A549 (cell line): Measurements from ENCODE around the gene EBNA1BP2. TPM values are rescaled to one million over a fixed set of nuclear protein-coding genes. Genes with fewer than 3 reads are reported as not detected.
"Not testable (repeated sequence)": the region's sequence is repeated elsewhere in the genome, so short reads cannot be mapped to it uniquely, and the experiment has no call there.

Experiments used
- ATAC-seq, 2 experiments: fragments of 200-7000 bp in 1 of 2; fragments of >200 bp in 1 of 2; cut with Nextera tagmentation in 1 of 2; cut with Tn5 transposase in 1 of 2; 3 replicates each; pipeline versions ENCODE4 v1.8.0 to v1.9.1; 2018 to 2020; ENCODE audit warnings: mild to moderate bottlenecking in 1 of 2, moderate library complexity in 1 of 2
- CTCF ChIA-PET: fragments of 300-600 bp; sonication (Branson Sonifier 250); formaldehyde crosslinking; extraction: SDS; loops from one replicate; lab custom pipeline; 2021; ENCODE audit warnings: antibody characterized with exemption, inconsistent platforms; lab: Yijun Ruan, JAX
- POLR2A ChIA-PET: fragments of 350-600 bp; formaldehyde crosslinking; extraction: SDS; loops from one replicate; lab custom pipeline; 2021; ENCODE audit warnings: antibody characterized with exemption, inconsistent platforms; lab: Yijun Ruan, JAX
- DNase-seq, 2 experiments: peaks; one replicate each; pipeline versions ENCODE4 v3.0.0 to v3.0.0-alpha.2; 2011 to 2016; ENCODE audit warnings: low read depth in 1 of 2, low spot score in 1 of 2
- FAIRE-seq: peaks from 2 replicates; lab custom pipeline; 2011; peaks lifted over from hg19 to GRCh38; lab: Jason Lieb, UNC
- H3K27ac ChIP-seq, 2 experiments: fragments of >200 bp; sonication (Bioruptor Twin); formaldehyde crosslinking; 3 replicates each; pipeline ENCODE4 v1.5.1; 2016 to 2017
- H3K4me1 ChIP-seq: fragments of >200 bp; sonication (Bioruptor Twin); formaldehyde crosslinking; 3 replicates; pipeline ENCODE4 v1.6.1; 2016
- H3K4me2 ChIP-seq: fragments of >200 bp; sonication (Bioruptor Twin); formaldehyde crosslinking; 3 replicates; pipeline ENCODE4 v1.6.1; 2016
- H3K4me3 ChIP-seq: fragments of >200 bp; sonication (Bioruptor Twin); formaldehyde crosslinking; 3 replicates; pipeline ENCODE4 v1.5.1; 2016
- H3K9me3 ChIP-seq: fragments of >200 bp; sonication (Bioruptor Twin); formaldehyde crosslinking; 3 replicates; pipeline ENCODE4 v1.6.1; 2016
- CBX2 ChIP-seq: fragments of 200-600 bp; sonication (generic); IDR thresholded peaks from 2 replicates; pipeline ENCODE4 v1.6.1; 2016; ENCODE audit warnings: low read depth, mild to moderate bottlenecking, borderline replicate concordance
- CBX8 ChIP-seq: fragments of 200-600 bp; sonication (generic); IDR thresholded peaks from 2 replicates; pipeline ENCODE4 v1.6.1; 2016
- CHD2 ChIP-seq: fragments of 150-350 bp; IDR thresholded peaks from 2 replicates; pipeline ENCODE4 v1.6.1; 2014; ENCODE audit warnings: low read length; ENCODE audit not compliant: partially characterized antibody
- FOSB ChIP-seq: fragments of 250-450 bp; sonication (Bioruptor Pico); IDR thresholded peaks from 2 replicates; pipeline ENCODE4 v1.5.0; 2020; ENCODE audit warnings: mild to moderate bottlenecking, moderate library complexity
- FOXS1 ChIP-seq: fragments of 250-450 bp; sonication (Bioruptor Pico); IDR thresholded peaks from 2 replicates; pipeline ENCODE4 v1.5.0; 2020; ENCODE audit warnings: mild to moderate bottlenecking, moderate library complexity
- GATA3 ChIP-seq: IDR thresholded peaks from 2 replicates; pipeline ENCODE4 v1.6.1; 2012; ENCODE audit warnings: borderline replicate concordance
- JUN ChIP-seq, 2 experiments: fragments of >200 bp; sonication (Bioruptor Twin); formaldehyde crosslinking; IDR thresholded peaks; 2 replicates in 1 of 2; 3 replicates in 1 of 2; pipeline ENCODE4 v1.6.1; 2016 to 2017
- MAFK ChIP-seq: fragments of 450-650 bp; IDR thresholded peaks from 2 replicates; pipeline ENCODE4 v1.6.1; 2014; ENCODE audit not compliant: partially characterized antibody
- NFE2L2 ChIP-seq: fragments of 150-350 bp; conservative IDR thresholded peaks from 2 replicates; pipeline ENCODE4 v1.6.1; 2014; ENCODE audit warnings: low read length
- NR3C1 ChIP-seq: fragments of >200 bp; sonication (Bioruptor Twin); formaldehyde crosslinking; IDR thresholded peaks from 3 replicates; pipeline ENCODE4 v1.6.1; 2017
- POLR2A ChIP-seq: IDR thresholded peaks from 2 replicates; pipeline ENCODE4 v1.6.1; 2012; ENCODE audit warnings: mild to moderate bottlenecking, low read length
- POLR2AphosphoS2 ChIP-seq: conservative IDR thresholded peaks from 2 replicates; pipeline ENCODE4 v1.6.1; 2012; ENCODE audit warnings: low read length, improper control_type of control experiment, inconsistent platforms
- RAD21 ChIP-seq, 2 experiments: fragments of >200 bp in 1 of 2; sonication (Bioruptor Twin) in 1 of 2; formaldehyde crosslinking in 1 of 2; IDR thresholded peaks in 1 of 2; conservative IDR thresholded peaks in 1 of 2; 2 replicates in 1 of 2; 3 replicates in 1 of 2; pipeline ENCODE4 v1.6.1; 2012 to 2018; ENCODE audit warnings: inconsistent platforms in 1 of 2
- TP53 ChIP-seq: fragments of 250-450 bp; sonication (Bioruptor Pico); IDR thresholded peaks from 2 replicates; pipeline ENCODE4 v1.5.0; 2021; ENCODE audit warnings: mild to moderate bottlenecking, moderate library complexity
- ZC3H11A ChIP-seq: fragments of 450-650 bp; IDR thresholded peaks from 2 replicates; pipeline ENCODE4 v1.6.1; 2014; ENCODE audit warnings: antibody characterized with exemption, mild to moderate bottlenecking
- WGBS: methylation state at CpG from one replicate; pipeline ENCODE4 v1.1.6; 2017; ENCODE audit errors: missing lambda C conversion rate; 5-methylcytosine and 5-hydroxymethylcytosine counted together
- polyA plus RNA-seq, 4 experiments: library from polyadenylated mRNA; depleted of rRNA in 3 of 4; stranded (reverse); fragments of >200 nt; fragmentation: RNase III in 1 of 4; extraction: RNeasy Plus Mini Kit Qiagen cat#74134 plus additional on column Dnase treatment in 1 of 4; gene quantifications; 2 replicates in 3 of 4; 3 replicates in 1 of 4; pipeline ENCODE4 v1.2.3, GENCODE V29; 2011 to 2017
- TF ChIP-seq, protein P1 (sequence below): IDR thresholded peaks from 2 replicates; pipeline ENCODE4 v1.6.1; 2012
- TF ChIP-seq, protein P2 (sequence below): fragments of 250-450 bp; sonication (Bioruptor Pico); IDR thresholded peaks from 2 replicates; pipeline ENCODE4 v1.5.0; 2021; ENCODE audit warnings: mild to moderate bottlenecking, moderate library complexity, borderline replicate concordance
- TF ChIP-seq, protein P3 (sequence below): fragments of >200 bp; sonication (Bioruptor Twin); formaldehyde crosslinking; IDR thresholded peaks from 2 replicates; pipeline ENCODE4 v1.6.1; 2016
- TF ChIP-seq, protein P4 (sequence below): fragments of >200 bp; sonication (Bioruptor Twin); formaldehyde crosslinking; IDR thresholded peaks from 3 replicates; pipeline ENCODE4 v1.6.1; 2016

The EBNA1BP2 gene
- polyA plus RNA-seq, 2 of the 4 experiments (the other 2 are of a cell fraction), result 109 to 151 TPM

DNA sequence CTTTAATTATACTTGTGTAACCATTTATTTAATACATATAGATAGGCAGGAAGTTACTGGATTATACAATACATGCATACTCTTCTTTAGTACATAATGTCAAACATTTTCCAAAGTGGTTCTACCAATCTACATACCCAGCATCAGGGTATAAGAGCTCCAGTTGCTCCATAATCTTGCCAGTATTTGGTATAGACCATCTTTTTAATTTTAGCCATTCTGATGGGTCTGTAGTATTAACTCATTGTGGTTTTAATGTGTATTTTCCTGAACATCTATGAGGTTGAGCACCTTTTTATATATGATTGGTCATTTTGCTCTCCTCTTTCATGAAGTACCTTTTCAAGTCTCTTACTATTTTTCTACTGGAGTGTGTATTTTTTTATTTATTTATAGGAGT, 32.1 kb downstream of the EBNA1BP2 start:
- Histone ChIP-seq H3K4me1 (peaks cover 11% of the 10 kb centered on the region; the same call in 1 of the 3 replicates), H3K27ac (no peak overlapping the region), H3K4me2 (no peak overlapping the region), H3K4me3 (no peak overlapping the region), H3K9me3 (no peaks in the 10 kb centered on the region)
- ATAC-seq, result no peak
- DNase-seq, result no peak
- CTCF ChIA-PET, result interaction anchor here (1.6 kb wide), 1 partner anchor 10 kb away, joined by 3 read pairs; no protein-coding TSS in a partner anchor
- TF ChIP-seq, protein P1, sequence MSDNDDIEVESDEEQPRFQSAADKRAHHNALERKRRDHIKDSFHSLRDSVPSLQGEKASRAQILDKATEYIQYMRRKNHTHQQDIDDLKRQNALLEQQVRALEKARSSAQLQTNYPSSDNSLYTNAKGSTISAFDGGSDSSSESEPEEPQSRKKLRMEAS, result no peak
- TF ChIP-seq FOSB (CRISPR knock-in tag) (no peak), CBX8 (no peak), ZC3H11A (no peak), POLR2AphosphoS2 (no peak)
- FAIRE-seq, result no peak
- POLR2A ChIA-PET, result no interaction called here

DNA sequence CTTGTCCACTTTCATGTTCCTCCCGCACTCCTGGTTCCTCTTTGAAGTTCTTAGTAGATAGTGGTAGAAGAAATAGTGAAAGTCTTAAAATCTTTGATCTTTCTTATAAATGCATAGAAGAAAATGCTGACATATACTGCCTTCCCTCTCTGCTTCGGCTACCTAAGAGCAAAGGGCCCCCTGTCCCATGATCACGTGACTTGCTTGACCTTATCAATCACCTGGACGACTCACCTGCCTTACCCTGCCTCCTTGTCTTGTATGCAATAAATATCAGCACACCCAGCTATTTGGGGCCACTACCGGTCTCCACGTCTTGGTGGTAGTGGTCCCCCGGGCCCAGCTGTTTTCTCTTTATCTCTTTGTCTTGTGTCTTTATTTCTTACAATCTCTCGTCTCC, 32.8 kb downstream of the EBNA1BP2 start:
- FAIRE-seq, H3K27ac ChIP-seq, DNase-seq, ATAC-seq, H3K4me2 ChIP-seq, POLR2A ChIA-PET, H3K9me3 ChIP-seq, H3K4me3 ChIP-seq, H3K4me1 ChIP-seq: not testable (repeated sequence)
- 70% methylated on average over 8 of the region's 8 CpGs for WGBS
- CTCF ChIA-PET, result interaction anchor here (1.6 kb wide), 1 partner anchor 10 kb away, joined by 3 read pairs; no protein-coding TSS in a partner anchor

DNA sequence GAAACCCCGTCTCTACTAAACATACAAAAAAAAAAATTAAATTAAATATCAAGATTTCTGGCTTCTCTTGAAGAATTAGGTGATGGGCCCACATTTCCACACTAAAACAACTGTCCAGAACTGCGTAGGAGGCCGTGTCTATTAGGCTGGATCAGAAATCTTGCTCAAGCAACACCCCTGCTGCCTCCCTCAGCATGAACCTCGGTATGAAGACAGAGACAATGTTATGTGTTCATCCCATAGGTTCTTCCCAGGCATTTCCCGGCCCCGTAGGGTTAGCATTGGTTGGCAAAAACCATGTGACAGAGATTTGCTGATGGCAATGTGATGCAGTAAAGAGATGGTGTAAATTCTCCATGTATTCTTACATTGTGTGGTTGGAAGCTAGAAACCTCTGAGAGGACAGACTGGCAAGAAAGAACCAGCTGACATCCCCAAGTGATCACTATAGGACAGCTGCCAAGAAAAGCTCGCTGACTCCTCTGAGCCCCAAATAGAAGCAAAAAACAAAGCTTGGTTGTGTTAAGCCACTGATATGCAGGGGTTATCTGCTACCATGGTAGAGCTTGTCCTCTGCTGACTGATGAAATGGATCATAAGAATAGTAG, 34.5 kb downstream of the EBNA1BP2 start:
- ATAC-seq (no peak), DNase-seq (no peak), FAIRE-seq (no peak)
- Histone ChIP-seq H3K27ac (no peak overlapping the region), H3K4me2 (no peak overlapping the region), H3K4me3 (no peak overlapping the region), H3K9me3 (no peaks in the 10 kb centered on the region), H3K4me1 (no peaks in the 10 kb centered on the region)
- ChIA-PET CTCF (no interaction called here), POLR2A (no interaction called here)
- WGBS, result 65% methylated on average over 7 of the region's 7 CpGs
- TF ChIP-seq POLR2AphosphoS2, result no peak
- TF ChIP-seq, protein P2, sequence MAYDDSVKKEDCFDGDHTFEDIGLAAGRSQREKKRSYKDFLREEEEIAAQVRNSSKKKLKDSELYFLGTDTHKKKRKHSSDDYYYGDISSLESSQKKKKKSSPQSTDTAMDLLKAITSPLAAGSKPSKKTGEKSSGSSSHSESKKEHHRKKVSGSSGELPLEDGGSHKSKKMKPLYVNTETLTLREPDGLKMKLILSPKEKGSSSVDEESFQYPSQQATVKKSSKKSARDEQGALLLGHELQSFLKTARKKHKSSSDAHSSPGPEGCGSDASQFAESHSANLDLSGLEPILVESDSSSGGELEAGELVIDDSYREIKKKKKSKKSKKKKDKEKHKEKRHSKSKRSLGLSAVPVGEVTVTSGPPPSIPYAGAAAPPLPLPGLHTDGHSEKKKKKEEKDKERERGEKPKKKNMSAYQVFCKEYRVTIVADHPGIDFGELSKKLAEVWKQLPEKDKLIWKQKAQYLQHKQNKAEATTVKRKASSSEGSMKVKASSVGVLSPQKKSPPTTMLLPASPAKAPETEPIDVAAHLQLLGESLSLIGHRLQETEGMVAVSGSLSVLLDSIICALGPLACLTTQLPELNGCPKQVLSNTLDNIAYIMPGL (CRISPR knock-in tag), result no peak
- TF ChIP-seq NFE2L2, result no peak
- no peak for TF ChIP-seq RAD21 (conservative IDR thresholded peaks at IDR 0.05 in 1 of 2, IDR thresholded peaks at IDR 0.05 in 1 of 2)
- TF ChIP-seq FOXS1, result no peak
- no peak for TF ChIP-seq POLR2A
- no peak for TF ChIP-seq CHD2
- no peak for TF ChIP-seq JUN (IDR thresholded peaks at IDR 0.05)
- TF ChIP-seq CBX8, result no peak
- TF ChIP-seq NR3C1, result no peak
- TF ChIP-seq, protein P3, sequence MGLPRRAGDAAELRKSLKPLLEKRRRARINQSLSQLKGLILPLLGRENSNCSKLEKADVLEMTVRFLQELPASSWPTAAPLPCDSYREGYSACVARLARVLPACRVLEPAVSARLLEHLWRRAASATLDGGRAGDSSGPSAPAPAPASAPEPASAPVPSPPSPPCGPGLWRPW, result no peak
- TF ChIP-seq, protein P4, sequence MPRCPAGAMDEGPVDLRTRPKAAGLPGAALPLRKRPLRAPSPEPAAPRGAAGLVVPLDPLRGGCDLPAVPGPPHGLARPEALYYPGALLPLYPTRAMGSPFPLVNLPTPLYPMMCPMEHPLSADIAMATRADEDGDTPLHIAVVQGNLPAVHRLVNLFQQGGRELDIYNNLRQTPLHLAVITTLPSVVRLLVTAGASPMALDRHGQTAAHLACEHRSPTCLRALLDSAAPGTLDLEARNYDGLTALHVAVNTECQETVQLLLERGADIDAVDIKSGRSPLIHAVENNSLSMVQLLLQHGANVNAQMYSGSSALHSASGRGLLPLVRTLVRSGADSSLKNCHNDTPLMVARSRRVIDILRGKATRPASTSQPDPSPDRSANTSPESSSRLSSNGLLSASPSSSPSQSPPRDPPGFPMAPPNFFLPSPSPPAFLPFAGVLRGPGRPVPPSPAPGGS, result no peak
- no peak for TF ChIP-seq TP53 (CRISPR knock-in tag)
- TF ChIP-seq GATA3, result no peak
- no peak for TF ChIP-seq CBX2
- TF ChIP-seq MAFK, result no peak
- TF ChIP-seq, all 56 proteins: peak for 0
